OCI-LY3 (cell line): Measurements from ENCODE around the gene GAS7.

Source experiments
- H2AFZ ChIP-seq: fragments of 200-600, 300-600 bp; shearing (Covaris generic); 2 replicates; pipeline ENCODE4 v1.6.0; 2014; ENCODE audit warnings: antibody characterized with exemption, low read depth, low read length
- H3K27ac ChIP-seq: fragments of 200-600, 300-600 bp; sonication (generic); 2 replicates; pipeline ENCODE4 v1.5.1; 2014; ENCODE audit warnings: mild to moderate bottlenecking, low read length, moderate library complexity, mixed read lengths
- H3K27me3 ChIP-seq: fragments of 200-600, 300-600 bp; sonication (generic); 2 replicates; pipeline ENCODE4 v1.6.1; 2014; ENCODE audit warnings: low read depth, low read length, mixed read lengths
- H3K36me3 ChIP-seq: fragments of 200-600, 300-600 bp; sonication (generic); replicated peaks from 2 replicates; pipeline ENCODE3; 2014; ENCODE audit warnings: low read depth, low read length, mixed read lengths
- H3K4me1 ChIP-seq: fragments of 300-600, 200-600 bp; sonication (generic); 2 replicates; pipeline ENCODE4 v1.6.1; 2014; ENCODE audit warnings: low read length, mixed read lengths
- H3K4me2 ChIP-seq: fragments of 200-600, 300-600 bp; sonication (generic); 2 replicates; pipeline ENCODE4 v1.6.1; 2014; ENCODE audit warnings: low read length, mixed read lengths
- H3K4me3 ChIP-seq: fragments of 300-600, 200-600 bp; sonication (generic); 2 replicates; pipeline ENCODE4 v1.5.1; 2014; ENCODE audit warnings: antibody characterized with exemption, mild to moderate bottlenecking, low read length, moderate library complexity
- H3K79me2 ChIP-seq: fragments of 300-600, 200-600 bp; shearing (Covaris generic); 2 replicates; pipeline ENCODE4 v1.6.1; 2014; ENCODE audit warnings: mild to moderate bottlenecking, low read length, mixed read lengths
- H3K9ac ChIP-seq: fragments of 300-600, 200-600 bp; shearing (Covaris generic); 2 replicates; pipeline ENCODE4 v1.6.0; 2014; ENCODE audit warnings: mild to moderate bottlenecking, low read length, moderate library complexity
- H3K9me3 ChIP-seq: fragments of 200-600, 300-600 bp; shearing (Covaris generic); 2 replicates; pipeline ENCODE4 v1.6.1; 2014; ENCODE audit warnings: low read length, mixed read lengths; ENCODE audit not compliant: insufficient read depth
- H4K20me1 ChIP-seq: fragments of 200-600, 300-600 bp; sonication (generic); 2 replicates; pipeline ENCODE4 v1.6.1; 2016; ENCODE audit warnings: low read length, mixed read lengths; ENCODE audit not compliant: insufficient read depth
- EZH2phosphoT487 ChIP-seq: fragments of 200-600 bp; shearing (Covaris generic); IDR thresholded peaks from 2 replicates; pipeline ENCODE4 v1.6.1; 2018; ENCODE audit warnings: antibody characterized with exemption, mixed run types, low read depth
- TF ChIP-seq, protein P1 (sequence below): fragments of 200-600, 300-600 bp; sonication (generic); IDR thresholded peaks from 2 replicates; pipeline ENCODE4 v1.5.1; 2014; ENCODE audit warnings: antibody characterized with exemption, low read length, low read depth

Gene GAS7

DNA sequence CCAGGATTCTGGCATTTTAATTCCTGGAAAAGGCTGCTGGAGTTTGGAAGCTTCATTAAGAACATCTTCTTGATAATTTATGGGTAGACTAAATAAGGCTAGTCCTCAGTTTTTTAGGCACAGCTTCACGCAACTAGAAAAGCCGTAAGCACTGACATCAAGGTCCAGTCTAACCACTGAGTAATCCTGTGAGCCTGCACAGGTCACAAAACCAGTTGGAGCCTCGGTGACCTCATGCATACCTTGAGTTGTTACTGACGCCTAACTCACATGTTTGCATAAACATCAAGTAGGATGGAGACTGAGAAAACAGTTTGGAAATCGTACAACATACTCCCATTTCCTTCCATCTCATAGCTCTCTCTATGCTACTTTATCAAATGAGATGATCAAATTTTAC, 229.5 kb downstream of the GAS7 start:
- no peaks in the 10 kb centered on the region for H3K9me3 ChIP-seq
- no peak overlapping the region for H3K27ac ChIP-seq
- no peaks in the 10 kb centered on the region for H4K20me1 ChIP-seq
- H3K36me3 ChIP-seq, result no peaks in the 10 kb centered on the region
- H3K4me1 ChIP-seq, result no peaks in the 10 kb centered on the region
- no peaks in the 10 kb centered on the region for H3K79me2 ChIP-seq
- no peak overlapping the region for H3K4me2 ChIP-seq
- H3K27me3 ChIP-seq, result no peaks in the 10 kb centered on the region
- H3K9ac ChIP-seq, result no peak overlapping the region
- no peak overlapping the region for H3K4me3 ChIP-seq
- H2AFZ ChIP-seq, result no peak overlapping the region
- TF ChIP-seq EZH2phosphoT487, result no peak
- TF ChIP-seq, protein P1, sequence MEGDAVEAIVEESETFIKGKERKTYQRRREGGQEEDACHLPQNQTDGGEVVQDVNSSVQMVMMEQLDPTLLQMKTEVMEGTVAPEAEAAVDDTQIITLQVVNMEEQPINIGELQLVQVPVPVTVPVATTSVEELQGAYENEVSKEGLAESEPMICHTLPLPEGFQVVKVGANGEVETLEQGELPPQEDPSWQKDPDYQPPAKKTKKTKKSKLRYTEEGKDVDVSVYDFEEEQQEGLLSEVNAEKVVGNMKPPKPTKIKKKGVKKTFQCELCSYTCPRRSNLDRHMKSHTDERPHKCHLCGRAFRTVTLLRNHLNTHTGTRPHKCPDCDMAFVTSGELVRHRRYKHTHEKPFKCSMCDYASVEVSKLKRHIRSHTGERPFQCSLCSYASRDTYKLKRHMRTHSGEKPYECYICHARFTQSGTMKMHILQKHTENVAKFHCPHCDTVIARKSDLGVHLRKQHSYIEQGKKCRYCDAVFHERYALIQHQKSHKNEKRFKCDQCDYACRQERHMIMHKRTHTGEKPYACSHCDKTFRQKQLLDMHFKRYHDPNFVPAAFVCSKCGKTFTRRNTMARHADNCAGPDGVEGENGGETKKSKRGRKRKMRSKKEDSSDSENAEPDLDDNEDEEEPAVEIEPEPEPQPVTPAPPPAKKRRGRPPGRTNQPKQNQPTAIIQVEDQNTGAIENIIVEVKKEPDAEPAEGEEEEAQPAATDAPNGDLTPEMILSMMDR, result no peak

- H2AFZ ChIP-seq, result no peak overlapping the region
- no peaks in the 10 kb centered on the region for H3K79me2 ChIP-seq
- no peak overlapping the region for H3K4me3 ChIP-seq
- H3K9ac ChIP-seq, result no peak overlapping the region
- no peak overlapping the region for H3K4me2 ChIP-seq
- H3K36me3 ChIP-seq, result no peaks in the 10 kb centered on the region
- no peaks in the 10 kb centered on the region for H3K27me3 ChIP-seq
- TF ChIP-seq EZH2phosphoT487, result no peak
- TF ChIP-seq, protein P1, result no peak
- H4K20me1 ChIP-seq, result no peaks in the 10 kb centered on the region
- no peaks in the 10 kb centered on the region for H3K4me1 ChIP-seq
- no peaks in the 10 kb centered on the region for H3K9me3 ChIP-seq
- no peak overlapping the region for H3K27ac ChIP-seq
Measured at GRCh38 chr17:9968008-9968407, 230.4 kb downstream of the GAS7 start.

DNA sequence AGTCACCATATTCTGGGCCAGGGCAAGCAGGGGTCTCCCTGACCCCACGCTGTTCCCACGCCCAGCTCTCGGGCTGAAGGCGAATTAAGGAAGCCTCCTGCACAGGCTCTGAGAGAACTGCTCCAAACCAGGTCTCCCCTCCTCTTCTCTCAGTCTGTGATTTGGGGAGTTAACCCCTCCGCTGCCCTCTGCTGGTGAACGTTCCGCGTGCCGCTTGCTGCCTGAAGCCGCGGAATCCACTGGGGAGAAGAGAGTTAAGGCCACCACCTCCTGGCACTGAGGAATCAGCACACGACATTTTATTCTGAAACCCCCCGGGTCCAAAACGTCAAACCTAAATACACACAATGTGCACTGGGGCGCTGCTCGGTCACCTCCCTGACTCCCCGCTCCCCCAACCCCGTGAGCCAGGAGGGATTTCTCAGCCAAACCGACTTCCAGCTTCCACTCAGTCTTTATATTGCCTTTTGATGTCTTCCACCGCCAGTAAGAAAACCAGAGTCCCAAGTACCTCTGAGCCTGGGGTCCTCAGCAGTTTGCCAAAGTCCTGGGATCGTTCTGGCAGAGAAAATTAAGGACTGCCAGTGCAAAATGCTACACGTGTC, 238.9 kb downstream of the GAS7 start:
- no peak for TF ChIP-seq EZH2phosphoT487
- TF ChIP-seq, protein P1, result peak; percentile 43
- Histone ChIP-seq H3K79me2 (no peaks in the 10 kb centered on the region), H3K9ac (no peak overlapping the region), H3K36me3 (no peaks in the 10 kb centered on the region), H4K20me1 (no peaks in the 10 kb centered on the region), H3K27me3 (no peaks in the 10 kb centered on the region), H3K9me3 (no peaks in the 10 kb centered on the region), H3K4me1 (no peaks in the 10 kb centered on the region), H3K4me3 (no peak overlapping the region), H3K4me2 (no peak overlapping the region), H3K27ac (no peak overlapping the region), H2AFZ (no peak overlapping the region)

DNA sequence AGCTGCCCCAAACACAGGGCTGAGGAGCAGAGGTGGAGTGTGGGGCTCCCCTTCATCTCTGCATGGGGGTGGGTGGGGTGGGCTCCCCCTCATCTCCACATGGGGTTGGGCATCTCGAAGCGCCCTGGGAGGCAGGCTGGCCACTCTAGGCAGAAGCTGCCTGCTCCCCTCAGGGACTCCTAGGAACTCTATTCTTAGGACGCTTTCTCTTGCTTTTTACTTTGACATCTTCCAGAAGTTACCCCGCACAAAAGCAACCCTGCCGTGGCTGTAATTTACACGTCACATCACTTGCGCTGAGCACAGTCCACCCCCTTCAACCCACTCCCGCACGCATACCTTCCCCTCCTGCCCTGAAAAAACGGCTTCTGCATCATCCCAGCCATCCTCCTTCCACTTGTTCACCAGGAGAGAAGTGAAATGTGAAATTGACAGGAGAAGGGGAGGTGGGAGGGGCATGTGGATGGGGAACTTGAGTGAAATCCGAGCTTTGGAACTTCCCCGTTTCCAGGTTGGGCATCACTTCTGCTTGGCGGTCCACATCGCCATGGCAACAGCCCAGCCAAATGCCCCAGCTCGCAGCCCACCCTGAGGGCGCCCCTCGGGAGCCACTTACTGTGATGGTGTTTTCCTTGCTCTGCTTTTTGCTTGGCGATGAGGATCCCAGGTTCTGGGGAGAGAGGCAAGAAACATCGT, 239.7 kb downstream of the GAS7 start:
- H3K27me3 ChIP-seq, result no peaks in the 10 kb centered on the region
- no peaks in the 10 kb centered on the region for H3K36me3 ChIP-seq
- no peak overlapping the region for H3K4me3 ChIP-seq
- no peaks in the 10 kb centered on the region for H4K20me1 ChIP-seq
- H3K9me3 ChIP-seq, result no peaks in the 10 kb centered on the region
- H3K79me2 ChIP-seq, result no peaks in the 10 kb centered on the region
- TF ChIP-seq EZH2phosphoT487, result no peak
- TF ChIP-seq, protein P1, result no peak
- no peak overlapping the region for H3K27ac ChIP-seq
- H2AFZ ChIP-seq, result no peak overlapping the region
- no peak overlapping the region for H3K4me2 ChIP-seq
- H3K9ac ChIP-seq, result no peak overlapping the region
- no peaks in the 10 kb centered on the region for H3K4me1 ChIP-seq
